Fibroblast of lung (primary cell): ENCODE measurements around the gene IFT81.

Experiments used
- EZH2 ChIP-seq: IDR thresholded peaks from 2 replicates; pipeline ENCODE4 v1.5.1; 2012; ENCODE audit warnings: low read length, control low read depth, mild to moderate bottlenecking; ENCODE audit errors: missing control alignments
- TF ChIP-seq, protein P1 (sequence below), 2 donors: IDR thresholded peaks in 1 of 2; conservative IDR thresholded peaks in 1 of 2; 1 replicate in 1 of 2; 2 replicates in 1 of 2; pipeline ENCODE4 v1.5.1; 2011 to 2012; ENCODE audit warnings: low read length in 2 of 2, control low read depth in 1 of 2, inconsistent platforms in 1 of 2, low read depth in 1 of 2, mild to moderate bottlenecking in 1 of 2

DNA sequence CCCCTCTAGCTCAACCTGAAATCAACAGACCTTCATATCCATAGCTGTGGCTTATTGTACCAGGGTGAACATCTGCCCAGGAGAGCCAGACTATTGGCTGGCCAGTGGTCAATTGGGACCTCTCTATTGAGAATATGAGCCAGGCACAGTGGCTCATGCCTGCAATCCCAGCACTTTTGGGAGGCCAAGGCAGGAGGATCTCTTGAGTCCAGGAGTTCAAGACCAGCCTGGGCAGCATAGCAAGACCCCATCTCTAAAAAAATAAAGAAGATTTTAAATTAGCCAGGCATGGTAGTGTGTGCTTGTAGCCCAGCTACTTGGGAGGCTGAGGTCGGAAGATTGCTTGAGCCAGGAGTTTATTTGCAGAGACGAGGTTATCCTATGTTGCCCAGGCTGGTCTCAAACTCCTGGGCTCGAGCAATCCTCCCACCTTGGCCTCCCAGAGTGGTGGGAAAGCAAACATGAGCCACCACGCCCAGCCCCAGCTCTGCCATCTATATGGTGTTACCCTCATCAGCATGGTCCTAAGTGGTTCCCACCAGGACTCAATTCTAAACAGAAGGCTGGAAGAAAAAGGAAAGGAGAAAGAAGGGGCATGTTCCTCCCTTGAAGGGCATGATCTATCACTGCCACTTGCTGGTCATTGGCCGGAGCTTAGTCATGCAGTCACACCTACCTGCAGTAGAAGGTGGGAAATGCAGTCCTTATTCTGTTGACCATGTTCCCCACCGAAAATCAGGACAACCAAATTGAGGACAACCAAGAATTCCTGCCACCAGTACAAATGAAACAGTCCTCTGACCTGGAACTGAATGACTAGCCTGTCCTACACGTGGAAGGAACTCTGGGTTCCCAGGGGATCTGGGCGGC, 33.7 kb upstream of the IFT81 start:
- TF ChIP-seq EZH2, result no peak
- TF ChIP-seq, protein P1, sequence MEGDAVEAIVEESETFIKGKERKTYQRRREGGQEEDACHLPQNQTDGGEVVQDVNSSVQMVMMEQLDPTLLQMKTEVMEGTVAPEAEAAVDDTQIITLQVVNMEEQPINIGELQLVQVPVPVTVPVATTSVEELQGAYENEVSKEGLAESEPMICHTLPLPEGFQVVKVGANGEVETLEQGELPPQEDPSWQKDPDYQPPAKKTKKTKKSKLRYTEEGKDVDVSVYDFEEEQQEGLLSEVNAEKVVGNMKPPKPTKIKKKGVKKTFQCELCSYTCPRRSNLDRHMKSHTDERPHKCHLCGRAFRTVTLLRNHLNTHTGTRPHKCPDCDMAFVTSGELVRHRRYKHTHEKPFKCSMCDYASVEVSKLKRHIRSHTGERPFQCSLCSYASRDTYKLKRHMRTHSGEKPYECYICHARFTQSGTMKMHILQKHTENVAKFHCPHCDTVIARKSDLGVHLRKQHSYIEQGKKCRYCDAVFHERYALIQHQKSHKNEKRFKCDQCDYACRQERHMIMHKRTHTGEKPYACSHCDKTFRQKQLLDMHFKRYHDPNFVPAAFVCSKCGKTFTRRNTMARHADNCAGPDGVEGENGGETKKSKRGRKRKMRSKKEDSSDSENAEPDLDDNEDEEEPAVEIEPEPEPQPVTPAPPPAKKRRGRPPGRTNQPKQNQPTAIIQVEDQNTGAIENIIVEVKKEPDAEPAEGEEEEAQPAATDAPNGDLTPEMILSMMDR (conservative IDR thresholded peaks at IDR 0.05 in 1 of 2, IDR thresholded peaks at IDR 0.05 in 1 of 2; ENCODE audit: low read depth in 1 of 2, low read length in 2 of 2), result no peak
